ENCODE data around the gene UQCRQ. TPM values are rescaled to one million over a fixed set of nuclear protein-coding genes. Genes with fewer than 3 reads are reported as not detected.
A peak's percentile ranks its signal among the peaks of the same experiment; 100 is the strongest.

UQCRQ gene
- 100 to 1,000 TPM; 364 to 379 TPM for total RNA-seq
- long read RNA-seq, donor 1, transcript UQCRQ-203 (3 exons, 839 nt): major isoform, 29 of 33 reads
- long read RNA-seq, donor 1, partial matches to known transcripts: 0 of 33 reads
- long read RNA-seq, donor 1, other reads (novel, unspliced or antisense): 1 of 33 reads
- long read RNA-seq, donor 2, transcript UQCRQ-203 (3 exons, 839 nt): major isoform, 31 of 47 reads
- long read RNA-seq, donor 2, transcript UQCRQ-201 (2 exons, 586 nt): minor isoform, 7 of 47 reads
- long read RNA-seq, donor 2, partial matches to known transcripts: 5 of 47 reads
- long read RNA-seq, donor 2, other reads (novel, unspliced or antisense): 0 of 47 reads

- DNase-seq (ENCODE audit: low spot score): peak; percentile 98
- intact Hi-C loops (cut with DNase I): no loop called here
These were observed at the start of gene UQCRQ, which contains the start of gene GDF9 for GRCh38 chr5:132866342-132867045. Gene UQCRQ, plus strand, starts transcription at chr5:132866642. Its CDS starts 240 bp downstream, at chr5:132866882. Gene GDF9, minus strand, starts transcription at chr5:132866469. Its CDS starts 1,936 bp downstream, at chr5:132864533.

- intact Hi-C loops (cut with DNase I): no loop called here
- DNase-seq (ENCODE audit: low spot score): no peak
These were observed 49.4 kb upstream of the UQCRQ start for GRCh38 chr5:132817011-132817410.

GRCh38 chr5:132819468-132819867, 47.0 kb upstream of the UQCRQ start:
- DNase-seq (ENCODE audit: low spot score): no peak
- intact Hi-C loops (cut with DNase I): no loop called here

DNA sequence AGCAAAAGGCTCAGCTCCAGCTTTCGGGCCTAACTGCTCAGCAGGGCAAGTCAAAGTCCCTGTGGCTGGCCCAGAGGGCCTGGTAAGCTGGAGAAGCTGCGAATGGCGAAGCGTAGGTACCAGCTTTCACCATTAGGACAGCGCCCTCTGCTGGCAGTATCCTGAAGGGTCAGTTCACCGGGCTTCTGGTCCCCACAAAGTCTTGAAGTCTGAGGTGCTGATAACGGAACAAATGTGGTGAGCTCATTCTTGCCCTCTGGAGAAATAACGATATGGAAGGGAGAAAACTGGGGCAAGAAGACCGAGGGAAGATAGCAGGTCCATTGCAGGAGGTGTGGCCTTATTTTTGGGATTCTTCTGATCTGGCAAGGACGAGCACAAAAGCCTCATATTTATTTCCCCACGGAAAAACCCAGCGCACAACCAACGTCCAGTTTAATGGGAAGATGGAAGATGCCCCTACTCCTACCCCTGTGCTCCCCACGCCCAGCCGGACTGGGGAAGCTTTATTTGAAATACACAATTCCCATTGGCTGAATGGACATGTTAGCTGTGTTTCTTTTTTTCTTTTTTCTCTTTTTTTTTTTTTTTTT, 46.2 kb upstream of the UQCRQ start:
- intact Hi-C loops (cut with DNase I): loop anchor here in 1 of 2 donors (10.0 kb wide), 1 partner anchor 295 kb away; no protein-coding TSS in a partner anchor
- peak; percentile 97 for DNase-seq (ENCODE audit: low spot score)

GRCh38 chr5:132821350-132821749, 45.1 kb upstream of the UQCRQ start:
- intact Hi-C loops (cut with DNase I): loop anchor here in 1 of 2 donors (10.0 kb wide), 1 partner anchor 297 kb away; no protein-coding TSS in a partner anchor
- DNase-seq (ENCODE audit: low spot score): no peak

DNA sequence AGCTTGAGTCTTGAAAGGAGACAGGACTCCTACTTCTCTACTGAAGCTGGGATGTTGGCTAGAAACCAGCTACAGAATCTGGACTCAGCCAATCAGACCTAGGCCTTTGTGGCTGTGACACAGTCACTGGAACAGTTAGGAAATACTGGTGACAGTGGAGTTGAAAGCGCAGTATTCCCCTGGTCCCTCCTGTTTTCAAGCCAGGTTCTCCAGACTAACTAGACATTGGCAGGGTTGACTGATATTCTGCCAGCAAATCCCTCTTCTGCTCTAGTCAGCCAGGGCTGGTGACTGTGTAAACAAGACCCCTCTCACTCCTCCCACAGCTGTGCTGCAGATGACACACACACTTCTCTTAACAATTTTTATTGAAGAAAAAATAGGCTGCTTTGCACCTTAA, 44.7 kb upstream of the UQCRQ start:
- intact Hi-C loops (cut with DNase I): loop anchor here in 1 of 2 donors (10.0 kb wide), 1 partner anchor 297 kb away; no protein-coding TSS in a partner anchor
- DNase-seq (ENCODE audit: low spot score): no peak

- intact Hi-C loops (cut with DNase I): loop anchor here in 1 of 2 donors (10.0 kb wide), 1 partner anchor 298 kb away; no protein-coding TSS in a partner anchor
- DNase-seq (ENCODE audit: low spot score): no peak
These were observed 43.6 kb upstream of the UQCRQ start for GRCh38 chr5:132822650-132823480.

- intact Hi-C loops (cut with DNase I): loop anchor here in 1 of 2 donors (10.0 kb wide), 1 partner anchor 299 kb away; no protein-coding TSS in a partner anchor
- DNase-seq (ENCODE audit: low spot score): no peak
These were observed 42.9 kb upstream of the UQCRQ start for GRCh38 chr5:132823481-132824050.

GRCh38 chr5:132824426-132824825, 42.0 kb upstream of the UQCRQ start:
- no peak for DNase-seq (ENCODE audit: low spot score)
- intact Hi-C loops (cut with DNase I): loop anchor here in 1 of 2 donors (10.0 kb wide), 1 partner anchor 300 kb away; no protein-coding TSS in a partner anchor

DNA sequence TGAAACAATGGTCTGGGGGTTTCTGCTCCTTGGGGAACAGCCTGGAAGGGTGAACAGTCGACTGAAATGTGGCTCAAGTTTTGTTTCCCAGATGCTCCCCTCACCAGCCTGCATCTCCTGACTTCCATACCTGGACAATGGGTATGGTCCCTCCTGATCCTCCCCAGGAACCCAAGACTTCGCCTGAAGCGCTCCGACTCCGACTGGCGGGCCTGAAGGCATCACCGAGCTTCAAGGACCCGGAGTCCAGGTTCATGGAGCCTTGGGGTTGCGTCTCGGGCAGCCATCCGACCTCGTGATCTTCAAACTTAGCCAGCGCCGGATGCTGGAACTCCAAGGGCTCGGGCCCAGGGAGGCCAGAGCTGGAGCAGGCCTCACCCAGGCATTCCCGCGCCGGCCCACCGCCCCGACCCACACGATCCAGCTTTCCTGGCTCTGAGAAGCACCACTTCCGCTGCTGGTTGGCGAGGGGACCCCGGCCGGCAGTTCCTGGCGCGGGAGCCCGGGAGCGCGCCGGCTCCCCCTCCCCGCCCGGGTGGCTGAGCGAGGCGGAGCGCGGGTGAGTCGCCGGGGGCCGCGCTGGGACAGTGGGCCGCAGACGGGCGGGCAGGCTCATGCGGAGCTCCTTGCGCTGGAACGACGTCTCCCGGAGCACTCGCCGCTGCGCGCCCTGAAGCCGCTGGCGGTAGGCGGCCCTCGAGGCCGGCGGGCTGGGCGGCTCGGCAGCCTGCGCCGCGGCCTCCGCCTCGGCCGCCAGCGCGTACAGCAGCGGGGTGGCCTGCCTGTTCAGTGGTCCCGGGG, 41.2 kb upstream of the UQCRQ start:
- intact Hi-C loops (cut with DNase I): loop anchor here in 1 of 2 donors (10.0 kb wide), 1 partner anchor 300 kb away; no protein-coding TSS in a partner anchor
- DNase-seq (ENCODE audit: low spot score): no peak

DNA sequence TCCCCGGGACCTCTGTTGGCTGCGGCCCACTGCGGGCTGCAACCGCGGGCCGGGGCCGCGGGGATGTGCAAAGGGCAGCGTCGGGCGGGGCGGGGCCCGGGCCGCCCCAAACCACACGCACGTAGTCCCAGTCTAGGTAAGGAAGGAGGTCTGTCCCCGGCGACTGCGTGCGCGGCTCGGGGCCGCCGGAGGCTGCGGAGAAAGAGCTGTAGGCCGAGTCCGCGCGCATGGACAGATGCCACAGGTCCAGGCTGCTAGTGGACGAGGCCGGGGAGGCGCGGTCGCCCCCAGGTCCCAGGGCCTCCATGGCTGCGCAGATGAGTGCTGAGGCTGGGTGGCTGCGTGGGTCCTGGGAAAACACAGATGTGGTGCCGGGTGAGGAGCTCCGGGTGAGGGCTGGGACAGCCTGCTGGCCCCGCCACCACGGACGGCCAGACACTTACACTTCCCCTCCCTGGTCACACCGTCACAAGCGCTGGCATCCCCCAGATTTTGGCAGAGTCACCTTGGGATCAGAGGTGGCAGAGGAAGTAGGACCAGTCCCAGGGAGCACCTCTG, 40.5 kb upstream of the UQCRQ start:
- intact Hi-C loops (cut with DNase I): loop anchor here in 1 of 2 donors (10.0 kb wide), 1 partner anchor 301 kb away; no protein-coding TSS in a partner anchor
- no peak for DNase-seq (ENCODE audit: low spot score)

DNA sequence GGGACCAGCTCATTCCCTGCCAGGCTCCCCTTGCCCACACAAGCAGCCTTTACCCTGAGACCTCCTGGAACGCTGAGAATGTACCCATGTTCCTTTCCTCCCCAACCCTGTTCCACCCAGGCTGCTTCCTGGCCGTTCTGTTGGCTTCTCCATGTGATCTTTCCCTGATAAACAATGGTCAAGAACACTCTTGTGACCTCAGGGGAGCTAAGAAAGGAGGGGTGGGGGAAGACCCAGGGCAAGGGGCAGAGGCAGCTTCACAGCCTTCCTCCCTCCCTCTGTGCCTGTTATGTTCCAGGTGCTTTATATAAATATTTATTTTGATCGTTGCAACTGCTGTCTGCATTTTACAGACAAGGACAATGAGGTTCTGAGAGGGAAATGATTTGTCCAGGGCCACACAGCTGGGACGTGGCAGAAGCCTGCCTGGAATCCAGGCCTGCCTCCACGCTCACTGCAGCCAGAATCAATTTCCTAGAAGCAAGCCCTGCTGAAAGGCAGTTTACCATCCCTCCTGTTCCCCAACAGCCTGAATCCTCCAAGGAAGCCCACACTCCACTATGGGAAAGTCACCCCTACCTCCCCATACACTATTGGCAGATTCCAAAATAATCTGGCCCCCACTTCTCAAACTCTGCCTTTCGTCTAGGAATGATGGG, 39.9 kb upstream of the UQCRQ start:
- intact Hi-C loops (cut with DNase I): loop anchor here in 1 of 2 donors (10.0 kb wide), 1 partner anchor 302 kb away; no protein-coding TSS in a partner anchor
- DNase-seq (ENCODE audit: low spot score): no peak

DNA sequence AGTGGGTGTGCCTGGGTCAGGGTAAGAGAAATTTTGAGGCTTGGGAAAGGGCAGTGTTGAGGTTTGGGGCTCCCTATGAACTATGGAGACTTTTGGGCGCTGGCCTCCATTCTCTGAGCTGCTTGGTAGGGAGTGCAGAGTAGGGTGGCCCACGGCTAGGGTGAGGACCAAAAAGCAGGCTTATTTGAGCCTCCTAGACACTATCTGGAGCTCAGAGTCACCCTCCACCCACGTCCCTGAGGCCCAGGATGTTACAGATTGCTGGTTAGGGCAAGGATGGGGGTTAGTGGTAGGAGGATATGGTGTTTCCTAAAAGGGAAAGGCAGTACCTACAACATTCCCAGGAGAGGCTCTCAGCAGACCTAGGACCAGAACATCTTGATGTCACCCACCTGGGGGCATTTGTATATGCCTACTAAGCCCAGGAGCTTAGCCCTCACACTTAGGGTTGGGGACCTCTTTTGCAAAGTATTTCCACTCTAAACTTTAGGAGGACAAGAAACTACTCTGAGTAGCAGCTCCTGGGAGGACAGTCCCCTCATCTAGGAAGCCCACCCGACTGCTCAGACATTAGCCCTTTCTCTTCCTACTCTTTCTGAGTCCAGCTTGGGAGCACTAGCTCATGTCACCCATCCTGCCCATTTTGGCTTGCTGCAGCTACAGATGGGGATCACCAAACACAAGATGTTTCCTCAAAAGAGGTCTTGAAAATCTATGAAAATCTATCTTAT, 38.3 kb upstream of the UQCRQ start:
- DNase-seq (ENCODE audit: low spot score): no peak
- intact Hi-C loops (cut with DNase I): loop anchor here in 1 of 2 donors (10.0 kb wide), 1 partner anchor 303 kb away; no protein-coding TSS in a partner anchor

GRCh38 chr5:132828846-132829494, 37.5 kb upstream of the UQCRQ start:
- intact Hi-C loops (cut with DNase I): loop anchor here in 1 of 2 donors (10.0 kb wide), 1 partner anchor 304 kb away; no protein-coding TSS in a partner anchor
- DNase-seq (ENCODE audit: low spot score): no peak

- DNase-seq (ENCODE audit: low spot score): peak; percentile 93
- intact Hi-C loops (cut with DNase I): loop anchor here in 1 of 2 donors (10.0 kb wide), 1 partner anchor 305 kb away; no protein-coding TSS in a partner anchor
These were observed 36.6 kb upstream of the UQCRQ start for GRCh38 chr5:132829742-132830435.

All from posterior vena cava (tissue), 2 donors.